CD4-positive, alpha-beta T cell treated with Interleukin-4 for 4 hours (primary cell): ENCODE data around the gene SARDH.

ENCODE experiments used
- DNase-seq: peaks from one replicate; pipeline ENCODE4 v3.0.0-alpha.2; 2020

Gene SARDH

GRCh38 chr9:133661846-133662540, 76.2 kb downstream of the SARDH start:
- no peak for DNase-seq

GRCh38 chr9:133659516-133659915, 78.6 kb downstream of the SARDH start:
- DNase-seq: no peak

- no peak for DNase-seq
These were observed 79.4 kb downstream of the SARDH start for GRCh38 chr9:133658442-133659431.

GRCh38 chr9:133657120-133657661, 81.0 kb downstream of the SARDH start:
- DNase-seq: no peak

- peak; percentile 28 for DNase-seq
These were observed 81.7 kb downstream of the SARDH start for GRCh38 chr9:133656211-133657119.

- no peak for DNase-seq
These were observed 82.5 kb downstream of the SARDH start for GRCh38 chr9:133655701-133656100.

GRCh38 chr9:133654736-133655657, 83.2 kb downstream of the SARDH start:
- DNase-seq: no peak

GRCh38 chr9:133653638-133654037, 84.5 kb downstream of the SARDH start:
- no peak for DNase-seq

GRCh38 chr9:133650026-133650425, 88.1 kb downstream of the SARDH start:
- DNase-seq: no peak

GRCh38 chr9:133649194-133649593, 89.0 kb downstream of the SARDH start:
- no peak for DNase-seq

GRCh38 chr9:133647765-133648469, 90.2 kb downstream of the SARDH start:
- DNase-seq: no peak

GRCh38 chr9:133647148-133647547, 91.0 kb downstream of the SARDH start:
- DNase-seq: no peak

- DNase-seq: no peak
These were observed 93.0 kb downstream of the SARDH start for GRCh38 chr9:133645021-133645765.

- DNase-seq: no peak
These were observed 94.0 kb downstream of the SARDH start for GRCh38 chr9:133643978-133644760.

- DNase-seq: no peak
These were observed 94.8 kb downstream of the SARDH start for GRCh38 chr9:133643362-133643755.

GRCh38 chr9:133642708-133643361, 95.3 kb downstream of the SARDH start:
- no peak for DNase-seq

GRCh38 chr9:133641861-133642595, 96.1 kb downstream of the SARDH start:
- no peak for DNase-seq

- DNase-seq: no peak
These were observed 96.8 kb downstream of the SARDH start for GRCh38 chr9:133641396-133641655.
